ENCODE data around the gene MREG. TPM values are rescaled to one million over a fixed set of nuclear protein-coding genes. Genes with fewer than 3 reads are reported as not detected.
"Not testable (repeated sequence)": the region's sequence is repeated elsewhere in the genome, so short reads cannot be mapped to it uniquely, and the experiment has no call there.

Gene MREG
- total RNA-seq, 1 donor from 2014 or later = 11.8 TPM

GRCh38 chr2:215971671-215972070, 41.7 kb downstream of the MREG start:
- TF ChIP-seq POLR2AphosphoS5 (IDR thresholded peaks at IDR 0.05; ENCODE audit: insufficient read depth in 1 of 2, low read depth in 1 of 2) (no peak), POLR2A (IDR thresholded peaks at IDR 0.05) (no peak)
- TF ChIP-seq, protein P1, sequence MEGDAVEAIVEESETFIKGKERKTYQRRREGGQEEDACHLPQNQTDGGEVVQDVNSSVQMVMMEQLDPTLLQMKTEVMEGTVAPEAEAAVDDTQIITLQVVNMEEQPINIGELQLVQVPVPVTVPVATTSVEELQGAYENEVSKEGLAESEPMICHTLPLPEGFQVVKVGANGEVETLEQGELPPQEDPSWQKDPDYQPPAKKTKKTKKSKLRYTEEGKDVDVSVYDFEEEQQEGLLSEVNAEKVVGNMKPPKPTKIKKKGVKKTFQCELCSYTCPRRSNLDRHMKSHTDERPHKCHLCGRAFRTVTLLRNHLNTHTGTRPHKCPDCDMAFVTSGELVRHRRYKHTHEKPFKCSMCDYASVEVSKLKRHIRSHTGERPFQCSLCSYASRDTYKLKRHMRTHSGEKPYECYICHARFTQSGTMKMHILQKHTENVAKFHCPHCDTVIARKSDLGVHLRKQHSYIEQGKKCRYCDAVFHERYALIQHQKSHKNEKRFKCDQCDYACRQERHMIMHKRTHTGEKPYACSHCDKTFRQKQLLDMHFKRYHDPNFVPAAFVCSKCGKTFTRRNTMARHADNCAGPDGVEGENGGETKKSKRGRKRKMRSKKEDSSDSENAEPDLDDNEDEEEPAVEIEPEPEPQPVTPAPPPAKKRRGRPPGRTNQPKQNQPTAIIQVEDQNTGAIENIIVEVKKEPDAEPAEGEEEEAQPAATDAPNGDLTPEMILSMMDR (IDR thresholded peaks at IDR 0.05) = no peak
- Histone ChIP-seq H3K27me3 (no peaks in the 10 kb centered on the region), H3K9me3 (no peaks in the 10 kb centered on the region), H3K36me3 (no peaks in the 10 kb centered on the region), H3K4me3 (no peak overlapping the region), H3K4me1 (peaks cover 9% of the 10 kb centered on the region), H3K27ac (no peak overlapping the region)
- no peak for DNase-seq (ENCODE audit: extremely low spot score in 2 of 2)
- intact Hi-C loops (cut with DNase I) = no loop called here

- H3K4me1 ChIP-seq; H3K9me3 ChIP-seq; intact Hi-C loops (cut with DNase I); H3K4me3 ChIP-seq; DNase-seq (ENCODE audit: extremely low spot score in 2 of 2); H3K27me3 ChIP-seq; H3K36me3 ChIP-seq; H3K27ac ChIP-seq: not testable (repeated sequence)
Observed at GRCh38 chr2:215970894-215971293, 42.5 kb downstream of the MREG start.

GRCh38 chr2:215970425-215970824, 42.9 kb downstream of the MREG start:
- intact Hi-C loops (cut with DNase I) = no loop called here
- DNase-seq (ENCODE audit: extremely low spot score in 2 of 2) = no peak
- no peaks in the 10 kb centered on the region for H3K9me3 ChIP-seq
- no peak overlapping the region for H3K27ac ChIP-seq
- H3K27me3 ChIP-seq = no peaks in the 10 kb centered on the region
- TF ChIP-seq, protein P1 (IDR thresholded peaks at IDR 0.05) = no peak
- TF ChIP-seq POLR2A (IDR thresholded peaks at IDR 0.05) = no peak
- no peak for TF ChIP-seq POLR2AphosphoS5 (IDR thresholded peaks at IDR 0.05; ENCODE audit: insufficient read depth in 1 of 2, low read depth in 1 of 2)
- H3K4me3 ChIP-seq = no peak overlapping the region
- H3K36me3 ChIP-seq = no peaks in the 10 kb centered on the region
- peaks cover 9% of the 10 kb centered on the region for H3K4me1 ChIP-seq

DNA sequence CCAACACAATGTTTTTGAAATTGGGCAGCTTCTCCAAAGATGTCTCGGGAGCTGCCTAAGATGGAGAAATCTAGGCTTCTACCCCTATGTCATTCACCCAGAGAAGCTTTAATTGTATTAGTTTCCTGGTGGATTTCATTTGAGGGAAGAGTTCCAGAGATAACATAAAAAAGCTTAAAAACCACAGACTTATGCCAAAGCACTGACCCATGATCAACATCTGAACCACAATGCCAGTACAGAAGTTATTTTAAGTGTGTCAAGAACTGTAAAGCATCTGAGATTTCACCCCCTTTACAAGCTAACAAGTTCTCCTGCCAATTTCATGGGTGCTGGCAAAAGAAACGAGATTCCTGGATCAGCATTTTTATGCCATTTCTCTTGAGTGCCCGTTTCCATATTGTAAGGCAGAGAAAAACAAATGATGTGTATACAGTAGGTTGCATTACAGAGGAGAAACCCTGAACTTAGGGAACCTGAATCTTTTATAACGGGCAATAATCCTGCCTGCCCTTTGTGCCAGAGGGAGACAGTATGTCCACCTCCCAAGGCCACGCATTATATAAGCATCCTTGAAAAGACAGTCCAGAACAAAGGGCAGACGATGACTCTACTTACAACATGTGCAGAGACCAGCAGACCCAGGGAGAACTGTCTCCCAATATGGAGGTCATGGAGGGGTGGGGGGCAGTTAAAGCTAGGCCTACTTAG, 44.1 kb downstream of the MREG start:
- Histone ChIP-seq H3K27me3 (no peaks in the 10 kb centered on the region), H3K4me1 (peaks cover 7% of the 10 kb centered on the region), H3K4me3 (no peak overlapping the region), H3K27ac (no peak overlapping the region), H3K36me3 (no peaks in the 10 kb centered on the region), H3K9me3 (no peaks in the 10 kb centered on the region)
- no peak for DNase-seq (ENCODE audit: extremely low spot score in 2 of 2)
- TF ChIP-seq, protein P1 (IDR thresholded peaks at IDR 0.05) = no peak
- no peak for TF ChIP-seq POLR2AphosphoS5 (IDR thresholded peaks at IDR 0.05; ENCODE audit: insufficient read depth in 1 of 2, low read depth in 1 of 2)
- no peak for TF ChIP-seq POLR2A (IDR thresholded peaks at IDR 0.05)
- intact Hi-C loops (cut with DNase I) = no loop called here

DNA sequence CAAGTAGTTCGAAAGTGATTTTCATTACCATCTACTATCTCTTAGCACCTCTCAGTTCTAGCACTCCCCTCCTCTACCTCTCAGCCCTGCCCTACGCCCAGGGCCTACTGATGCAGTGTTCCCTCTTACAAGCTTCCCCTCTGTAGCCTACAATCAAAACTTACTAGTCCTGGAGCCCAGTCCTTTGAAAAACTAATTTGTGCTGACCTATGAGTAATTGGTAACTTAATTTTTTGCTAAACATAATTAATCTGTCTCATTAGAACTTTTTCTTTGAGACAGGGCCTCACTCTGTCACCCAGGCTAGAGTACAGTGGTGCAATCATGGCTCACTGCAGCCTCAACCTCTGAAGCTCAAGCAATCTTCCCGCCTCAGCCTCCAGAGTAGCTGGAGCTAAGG, 44.9 kb downstream of the MREG start:
- no peaks in the 10 kb centered on the region for H3K27me3 ChIP-seq
- H3K9me3 ChIP-seq = no peaks in the 10 kb centered on the region
- DNase-seq (ENCODE audit: extremely low spot score in 2 of 2) = no peak
- TF ChIP-seq, protein P1 (IDR thresholded peaks at IDR 0.05) = no peak
- no peak for TF ChIP-seq POLR2A (IDR thresholded peaks at IDR 0.05)
- no peak for TF ChIP-seq POLR2AphosphoS5 (IDR thresholded peaks at IDR 0.05; ENCODE audit: insufficient read depth in 1 of 2, low read depth in 1 of 2)
- no peak overlapping the region for H3K27ac ChIP-seq
- intact Hi-C loops (cut with DNase I) = no loop called here
- no peaks in the 10 kb centered on the region for H3K36me3 ChIP-seq
- peaks cover 5% of the 10 kb centered on the region for H3K4me1 ChIP-seq
- H3K4me3 ChIP-seq = no peak overlapping the region
